ENCODE data around the gene ZNF341. TPM values are rescaled to one million over a fixed set of nuclear protein-coding genes. Genes with fewer than 3 reads are reported as not detected.

The ZNF341 gene
- total RNA-seq, 1 donor from 2014 or later = 3.3 TPM

- peaks cover 5% of the 10 kb centered on the region for H3K9me3 Mint-ChIP-seq (ENCODE audit: unreplicated experiment)
- no peaks in the 10 kb centered on the region for H3K27me3 Mint-ChIP-seq (ENCODE audit: unreplicated experiment)
- H3K27ac Mint-ChIP-seq (ENCODE audit: unreplicated experiment) = no peak overlapping the region
Observed at GRCh38 chr20:33822423-33822822, 90.6 kb downstream of the ZNF341 start.

DNA sequence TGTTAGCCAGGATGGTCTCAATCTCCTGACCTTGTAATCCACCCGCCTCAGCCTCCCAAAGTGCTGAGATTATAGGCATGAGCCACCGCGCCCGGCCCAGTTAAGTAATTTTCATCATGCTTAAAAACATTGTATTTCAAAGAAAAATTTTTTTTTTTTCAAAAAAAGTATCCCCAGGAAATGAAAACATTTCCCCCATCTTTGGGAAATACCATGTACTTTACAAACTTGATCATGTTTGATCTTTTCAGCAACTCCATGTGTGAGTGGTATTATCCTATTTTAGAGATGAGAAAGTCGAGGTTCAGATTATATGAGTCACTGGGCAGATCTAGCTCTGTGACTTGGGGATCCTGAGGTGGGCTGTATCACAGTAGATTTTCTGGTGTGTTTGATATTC, 91.2 kb downstream of the ZNF341 start:
- Mint-ChIP-seq H3K4me1 (ENCODE audit: low read depth, unreplicated experiment) (peaks cover 25% of the 10 kb centered on the region), H3K36me3 (ENCODE audit: unreplicated experiment) (no peaks in the 10 kb centered on the region)

More at GRCh38 chr20:33822423-33822822, 90.6 kb downstream of the ZNF341 start:
- Mint-ChIP-seq H3K4me3 (ENCODE audit: unreplicated experiment) (no peak overlapping the region), H3K4me1 (ENCODE audit: low read depth, unreplicated experiment) (peaks cover 21% of the 10 kb centered on the region), H3K36me3 (ENCODE audit: unreplicated experiment) (no peaks in the 10 kb centered on the region)
- no peak for DNase-seq
- TF ChIP-seq, protein P1, sequence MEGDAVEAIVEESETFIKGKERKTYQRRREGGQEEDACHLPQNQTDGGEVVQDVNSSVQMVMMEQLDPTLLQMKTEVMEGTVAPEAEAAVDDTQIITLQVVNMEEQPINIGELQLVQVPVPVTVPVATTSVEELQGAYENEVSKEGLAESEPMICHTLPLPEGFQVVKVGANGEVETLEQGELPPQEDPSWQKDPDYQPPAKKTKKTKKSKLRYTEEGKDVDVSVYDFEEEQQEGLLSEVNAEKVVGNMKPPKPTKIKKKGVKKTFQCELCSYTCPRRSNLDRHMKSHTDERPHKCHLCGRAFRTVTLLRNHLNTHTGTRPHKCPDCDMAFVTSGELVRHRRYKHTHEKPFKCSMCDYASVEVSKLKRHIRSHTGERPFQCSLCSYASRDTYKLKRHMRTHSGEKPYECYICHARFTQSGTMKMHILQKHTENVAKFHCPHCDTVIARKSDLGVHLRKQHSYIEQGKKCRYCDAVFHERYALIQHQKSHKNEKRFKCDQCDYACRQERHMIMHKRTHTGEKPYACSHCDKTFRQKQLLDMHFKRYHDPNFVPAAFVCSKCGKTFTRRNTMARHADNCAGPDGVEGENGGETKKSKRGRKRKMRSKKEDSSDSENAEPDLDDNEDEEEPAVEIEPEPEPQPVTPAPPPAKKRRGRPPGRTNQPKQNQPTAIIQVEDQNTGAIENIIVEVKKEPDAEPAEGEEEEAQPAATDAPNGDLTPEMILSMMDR (IDR thresholded peaks at IDR 0.05; ENCODE audit: partially characterized antibody, unreplicated experiment) = no peak

GRCh38 chr20:33824852-33825251, 93.1 kb downstream of the ZNF341 start:
- TF ChIP-seq, protein P1 (IDR thresholded peaks at IDR 0.05; ENCODE audit: partially characterized antibody, unreplicated experiment) = no peak
- H3K36me3 Mint-ChIP-seq (ENCODE audit: unreplicated experiment) = no peaks in the 10 kb centered on the region
- H3K27me3 Mint-ChIP-seq (ENCODE audit: unreplicated experiment) = no peaks in the 10 kb centered on the region
- peaks cover 8% of the 10 kb centered on the region for H3K9me3 Mint-ChIP-seq (ENCODE audit: unreplicated experiment)
- peaks cover 41% of the 10 kb centered on the region for H3K4me1 Mint-ChIP-seq (ENCODE audit: low read depth, unreplicated experiment)
- H3K4me3 Mint-ChIP-seq (ENCODE audit: unreplicated experiment) = no peak overlapping the region
- H3K27ac Mint-ChIP-seq (ENCODE audit: unreplicated experiment) = no peak overlapping the region
- DNase-seq = no peak

More for the DNA sequence above, 91.2 kb downstream of the ZNF341 start:
- no peak overlapping the region for H3K4me3 Mint-ChIP-seq (ENCODE audit: unreplicated experiment)
- no peak for DNase-seq
- H3K27ac Mint-ChIP-seq (ENCODE audit: unreplicated experiment) = no peak overlapping the region
- no peaks in the 10 kb centered on the region for H3K27me3 Mint-ChIP-seq (ENCODE audit: unreplicated experiment)
- H3K9me3 Mint-ChIP-seq (ENCODE audit: unreplicated experiment) = peaks cover 5% of the 10 kb centered on the region
- TF ChIP-seq, protein P1 (IDR thresholded peaks at IDR 0.05; ENCODE audit: partially characterized antibody, unreplicated experiment) = no peak

- TF ChIP-seq, protein P1 (IDR thresholded peaks at IDR 0.05; ENCODE audit: partially characterized antibody, unreplicated experiment) = no peak
- Mint-ChIP-seq H3K4me3 (ENCODE audit: unreplicated experiment) (no peak overlapping the region), H3K27ac (ENCODE audit: unreplicated experiment) (no peak overlapping the region), H3K9me3 (ENCODE audit: unreplicated experiment) (peaks cover 10% of the 10 kb centered on the region), H3K4me1 (ENCODE audit: low read depth, unreplicated experiment) (peaks cover 43% of the 10 kb centered on the region), H3K27me3 (ENCODE audit: unreplicated experiment) (no peaks in the 10 kb centered on the region), H3K36me3 (ENCODE audit: unreplicated experiment) (no peaks in the 10 kb centered on the region)
- DNase-seq = no peak
Observed at GRCh38 chr20:33825340-33826269, 93.8 kb downstream of the ZNF341 start.
